Hematopoietic multipotent progenitor cell treated with erythropoietin and hydrocortisone succinate and interleukin-3 and kit ligand, for 6 days (in vitro differentiated cells): ENCODE data around the gene CNDP1.

Experiments
- DNase-seq: peaks from one replicate; pipeline ENCODE4 v3.0.0-alpha.2; 2015

CNDP1 gene

GRCh38 chr18:74631623-74632350, 97.5 kb downstream of the CNDP1 start:
- DNase-seq, result peak; percentile 56

GRCh38 chr18:74632351-74632679, 98.0 kb downstream of the CNDP1 start:
- DNase-seq, result no peak

GRCh38 chr18:74632856-74633255, 98.6 kb downstream of the CNDP1 start:
- no peak for DNase-seq

- DNase-seq, result no peak
These were observed 99.5 kb downstream of the CNDP1 start for GRCh38 chr18:74633652-74634352.

- no peak for DNase-seq
These were observed 101.1 kb downstream of the CNDP1 start for GRCh38 chr18:74635224-74635975.
